NCI-H446 treated with DMSO at 0.1 percent for 48 hours (cell line): ENCODE data around the gene NOXA1.

Source experiments
- DNase-seq: peaks from one replicate; lab custom pipeline; 2025; lab: John Stamatoyannopoulos, UW

Gene NOXA1

DNA sequence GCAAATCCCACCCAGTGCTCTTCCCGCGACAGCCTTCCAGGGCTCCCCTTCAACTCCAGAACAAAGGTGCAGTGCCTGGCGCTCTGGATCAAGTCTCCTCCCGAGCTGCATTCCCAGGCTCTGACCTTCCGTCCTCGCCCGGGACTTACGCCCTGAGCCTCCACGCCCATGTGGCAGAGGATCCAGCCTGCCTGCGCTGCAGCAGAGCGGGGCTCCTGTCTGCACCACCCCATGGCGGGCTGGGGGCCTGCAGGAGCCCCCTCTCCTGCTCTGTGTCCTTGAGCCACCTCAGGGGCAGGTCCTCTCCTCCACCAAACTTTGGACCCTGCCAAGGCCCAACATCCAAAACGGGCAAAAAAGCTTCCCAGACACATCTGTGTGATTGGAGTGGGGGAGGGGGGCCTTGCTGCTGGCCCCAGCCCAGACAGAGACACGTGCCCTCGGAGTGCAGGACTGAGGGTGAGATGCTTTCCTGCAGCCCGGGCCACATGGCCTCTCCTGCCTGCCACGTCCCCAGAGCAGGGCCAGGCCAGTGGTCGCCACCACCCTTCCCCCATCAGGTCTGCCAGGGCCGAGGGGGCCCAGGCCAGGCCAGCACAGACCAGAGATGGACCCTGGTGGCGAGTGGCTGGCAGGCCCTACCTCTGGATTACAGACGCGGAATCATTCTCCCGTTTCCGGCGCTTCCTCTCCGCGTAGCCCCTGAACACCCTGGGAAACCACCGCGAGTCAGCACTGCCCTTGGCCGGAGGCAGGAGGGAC, 31.6 kb downstream of the NOXA1 start:
- DNase-seq, result no peak

DNA sequence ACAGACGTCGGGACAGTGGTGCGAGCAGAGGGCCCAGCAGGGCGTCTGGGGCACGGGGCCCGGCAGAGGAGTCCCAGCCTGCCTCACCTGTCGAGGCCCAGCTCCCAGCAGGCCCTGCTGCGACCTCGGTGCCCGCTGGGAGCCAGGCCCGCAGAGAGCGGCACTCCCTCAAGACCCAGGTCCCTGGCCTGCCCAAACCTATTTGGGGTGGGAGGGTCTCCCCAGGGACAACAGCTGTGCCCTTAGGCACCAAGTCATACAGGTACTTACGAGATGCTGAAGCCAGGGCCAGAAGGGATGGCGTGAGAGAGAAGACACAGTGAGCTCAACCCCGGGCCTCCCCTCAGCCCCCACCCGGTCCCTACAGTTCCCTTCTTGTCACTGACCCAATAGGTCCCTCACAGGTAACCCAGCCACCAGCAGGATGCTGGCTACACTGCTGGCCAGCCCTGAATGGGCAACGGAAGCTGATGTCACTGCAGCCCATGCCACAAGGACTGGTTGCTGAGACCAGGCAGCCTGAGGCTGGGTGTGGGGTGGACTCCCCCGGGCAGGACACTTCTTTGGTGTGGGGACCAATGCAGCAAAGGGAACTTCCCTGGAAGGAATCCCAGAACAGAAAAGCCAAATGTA, 32.3 kb downstream of the NOXA1 start:
- DNase-seq, result no peak

DNA sequence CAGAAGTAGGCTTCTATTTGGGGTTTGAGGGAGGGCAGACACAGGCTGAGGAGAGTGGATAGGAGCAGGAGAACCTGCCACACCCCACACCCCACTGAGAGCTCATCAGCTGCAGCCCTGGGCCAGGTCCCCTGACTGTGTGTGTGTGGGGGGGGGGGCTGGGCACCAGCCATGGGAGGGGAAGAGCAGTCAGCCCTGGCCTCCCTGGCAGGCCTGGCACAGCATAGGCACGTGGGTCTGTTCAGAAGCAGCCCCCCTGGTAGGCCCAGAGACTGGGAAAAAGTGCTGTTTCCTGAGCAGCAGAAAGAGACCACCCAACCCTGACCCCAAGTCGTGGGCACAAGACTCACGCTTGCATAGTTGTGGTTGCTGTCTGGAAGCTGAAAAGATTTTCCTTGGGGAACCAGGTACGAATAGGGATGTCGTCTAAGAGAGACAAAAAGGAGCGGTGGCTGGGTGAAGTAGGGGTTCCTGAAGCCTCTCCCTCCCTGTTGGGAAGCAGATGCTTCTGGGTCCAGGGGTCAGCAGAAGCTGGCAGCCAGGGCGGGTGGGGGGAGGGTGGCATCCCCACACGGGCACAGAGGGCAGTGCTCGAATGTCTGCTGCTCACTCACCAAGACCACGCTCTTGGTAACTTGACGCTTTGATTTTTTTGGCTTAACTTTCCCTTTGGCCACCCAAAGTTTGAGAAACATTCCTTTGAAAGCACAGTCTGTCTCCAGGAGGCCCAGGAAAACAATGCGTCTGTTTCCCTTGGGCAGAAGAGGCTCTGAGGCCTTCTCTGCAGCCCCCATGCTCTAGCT, 33.1 kb downstream of the NOXA1 start:
- no peak for DNase-seq

DNA sequence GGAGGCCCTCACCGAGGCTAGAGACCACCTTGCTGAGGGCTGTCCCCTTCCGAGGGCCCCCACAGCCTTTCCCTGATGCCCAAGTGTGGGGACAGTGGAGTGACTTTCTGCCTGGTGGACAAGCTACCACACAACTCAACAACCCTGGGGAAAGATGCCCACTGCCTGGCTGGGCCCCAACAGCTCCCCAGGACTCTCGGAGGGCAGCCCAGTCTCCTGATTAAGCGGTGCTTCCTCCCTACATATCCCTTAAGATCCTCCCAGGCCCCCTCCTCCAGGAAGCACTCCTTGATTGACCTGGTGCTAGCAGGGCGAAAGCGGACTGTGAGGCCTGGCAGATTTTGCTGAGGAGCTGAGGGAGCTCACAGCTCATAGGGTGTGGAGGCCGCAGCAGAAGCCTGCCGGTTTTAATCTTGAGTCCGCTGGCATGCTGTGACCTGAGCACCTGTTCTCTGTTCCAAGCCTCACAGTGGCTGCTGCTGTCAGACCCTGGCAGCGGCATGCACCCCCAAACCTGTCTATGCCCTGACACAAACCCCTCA, 33.7 kb downstream of the NOXA1 start:
- no peak for DNase-seq

DNA sequence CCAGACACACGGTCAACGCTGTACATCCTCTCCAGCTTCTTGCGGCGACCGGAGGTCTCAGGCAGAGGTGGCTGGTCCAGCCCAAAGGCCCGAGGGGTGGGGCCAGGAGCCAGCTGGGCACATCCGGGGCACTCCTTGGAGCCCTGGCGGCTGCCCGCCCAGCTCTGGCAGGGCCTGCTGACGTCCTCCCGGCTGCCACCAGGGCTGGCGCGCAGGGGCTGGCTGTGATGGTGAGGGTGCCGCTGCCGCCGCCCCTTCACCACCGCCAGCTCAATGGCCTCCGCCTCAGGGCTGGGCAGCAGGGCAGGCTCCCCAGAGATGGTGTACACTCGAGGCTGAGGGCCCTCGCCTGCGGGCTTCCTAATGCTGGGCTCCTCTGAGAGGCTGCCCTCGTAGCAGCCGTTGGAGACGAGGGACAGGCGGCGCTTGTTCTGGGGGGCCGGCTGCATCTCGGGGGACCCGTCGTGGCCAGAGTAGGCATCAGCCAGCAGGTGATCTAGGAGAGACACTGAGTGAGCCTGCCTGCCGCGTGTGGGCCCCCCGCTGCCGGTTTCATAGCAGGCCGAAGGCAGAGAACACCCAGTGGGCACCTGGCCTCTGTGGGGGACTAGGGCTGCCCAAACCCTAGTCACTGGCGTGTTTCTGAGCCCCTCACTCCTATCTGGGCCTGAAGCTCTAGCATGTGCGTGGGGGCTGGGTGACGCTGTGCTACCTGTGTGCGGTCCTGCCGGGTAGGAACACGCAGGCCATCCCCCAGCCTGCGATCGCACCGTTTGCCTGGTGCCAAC, 34.4 kb downstream of the NOXA1 start:
- DNase-seq, result no peak

DNA sequence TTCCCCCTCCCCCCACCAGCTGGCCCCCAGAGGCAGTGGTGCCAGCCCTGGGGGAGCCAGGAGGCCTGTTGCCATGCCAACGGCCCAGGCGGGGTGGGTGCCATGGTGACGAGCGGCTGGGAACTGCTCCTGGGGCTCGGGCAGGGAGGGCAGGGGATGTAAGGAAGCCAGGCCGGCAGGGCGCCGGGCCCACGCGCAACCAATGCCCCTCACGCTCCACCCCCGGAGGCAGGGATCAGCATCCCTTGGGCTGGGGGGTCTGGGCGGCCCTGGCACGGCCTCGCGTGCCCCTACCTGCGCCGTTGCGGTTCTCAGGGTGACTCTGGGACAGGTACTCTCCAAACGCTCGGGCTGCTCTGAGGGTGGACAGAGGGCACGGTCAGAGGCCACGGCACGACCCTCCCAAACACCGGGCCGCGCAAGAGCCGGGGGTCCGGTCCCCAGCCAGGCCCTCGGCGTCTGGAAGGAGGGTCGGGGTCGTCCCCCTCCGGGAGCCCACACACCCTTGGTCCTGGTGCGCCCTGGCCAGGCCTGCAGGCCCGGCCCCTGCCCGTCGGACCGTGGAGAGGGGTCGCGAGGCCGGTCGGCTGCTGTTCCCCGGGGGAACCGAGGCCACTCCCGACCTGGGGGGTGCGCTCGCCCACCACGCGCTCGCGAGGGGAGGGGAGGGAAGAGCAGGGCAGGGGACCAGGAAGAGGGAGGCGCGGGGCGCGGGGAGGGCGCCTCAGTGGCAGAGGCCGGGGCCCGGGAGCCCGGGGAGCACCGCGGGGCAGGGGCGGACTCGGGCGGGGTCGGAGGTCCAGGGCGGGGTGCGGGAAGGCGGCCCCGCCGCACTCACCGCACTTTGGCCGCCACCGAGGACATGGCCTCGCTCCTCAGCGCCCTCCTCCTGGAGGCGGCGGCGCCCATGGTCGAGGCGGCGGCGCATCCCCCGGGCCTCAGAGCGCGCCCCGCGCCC, 35.3 kb downstream of the NOXA1 start:
- peak; percentile 24 for DNase-seq

DNA sequence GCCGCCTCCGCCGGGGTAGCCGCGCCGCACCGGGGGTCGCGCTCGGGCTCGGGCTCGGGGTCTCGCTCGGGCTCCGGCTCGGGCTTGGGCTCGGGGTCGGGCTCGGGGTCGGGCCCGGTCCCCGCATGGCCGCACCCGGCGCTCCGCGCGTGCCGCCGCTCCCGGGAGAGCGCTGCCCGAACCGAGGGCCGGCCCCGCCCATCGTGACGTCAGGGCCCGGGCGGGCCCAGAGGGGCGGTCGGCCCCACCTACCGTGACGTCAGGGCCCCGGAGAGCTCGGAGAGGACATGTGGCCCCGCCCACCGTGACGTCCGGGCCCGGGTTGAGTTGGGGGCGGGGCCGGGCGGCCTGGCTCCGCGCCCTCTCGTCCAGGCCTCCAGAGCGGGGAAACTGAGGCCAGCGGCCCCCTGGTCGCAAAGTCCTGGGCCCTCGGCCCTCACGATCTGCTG, 36.0 kb downstream of the NOXA1 start, which contains the start of gene NSMF:
NSMF (minus strand) TSS at position 183 of the 449 bp plus-strand sequence. CDS start 232 bp downstream, outside the sequence.
- DNase-seq, result peak; percentile 22

DNA sequence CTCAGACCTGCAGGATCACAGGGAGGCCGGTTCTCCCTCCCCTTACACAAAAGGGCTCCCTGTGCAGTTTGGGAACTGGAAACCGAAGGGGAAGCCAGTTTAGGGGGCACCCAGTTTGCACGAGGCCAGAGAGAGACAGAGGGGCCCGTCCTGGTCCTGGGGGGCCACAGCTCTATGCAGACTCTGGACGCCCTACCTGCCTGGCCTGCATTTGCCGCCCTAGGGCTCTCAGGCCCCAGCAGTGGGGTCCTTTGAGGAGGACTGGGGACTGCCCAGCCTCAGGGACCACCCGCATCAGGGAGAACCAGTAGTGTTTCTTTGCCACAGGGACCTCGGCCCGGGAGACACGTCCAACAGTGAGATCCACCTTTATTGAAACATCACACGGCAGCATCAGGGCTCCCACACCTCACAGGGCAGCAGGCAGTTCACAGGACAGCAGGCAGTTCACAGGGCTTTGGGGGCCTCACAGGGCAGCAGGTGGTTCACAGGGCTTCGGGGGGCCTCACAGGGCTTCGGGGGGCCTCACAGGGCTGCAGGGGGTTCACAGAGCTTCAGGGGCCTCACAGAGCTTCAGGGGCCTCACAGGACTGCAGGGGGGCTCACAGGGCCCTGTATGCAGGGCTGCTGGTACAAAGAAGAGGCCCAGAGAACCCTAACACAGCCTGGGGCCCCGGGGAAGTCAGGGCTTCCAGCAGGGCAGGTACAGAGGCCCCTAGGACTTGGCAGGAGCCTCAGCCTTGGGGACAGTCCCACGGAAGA, 36.6 kb downstream of the NOXA1 start:
- DNase-seq, result no peak

DNA sequence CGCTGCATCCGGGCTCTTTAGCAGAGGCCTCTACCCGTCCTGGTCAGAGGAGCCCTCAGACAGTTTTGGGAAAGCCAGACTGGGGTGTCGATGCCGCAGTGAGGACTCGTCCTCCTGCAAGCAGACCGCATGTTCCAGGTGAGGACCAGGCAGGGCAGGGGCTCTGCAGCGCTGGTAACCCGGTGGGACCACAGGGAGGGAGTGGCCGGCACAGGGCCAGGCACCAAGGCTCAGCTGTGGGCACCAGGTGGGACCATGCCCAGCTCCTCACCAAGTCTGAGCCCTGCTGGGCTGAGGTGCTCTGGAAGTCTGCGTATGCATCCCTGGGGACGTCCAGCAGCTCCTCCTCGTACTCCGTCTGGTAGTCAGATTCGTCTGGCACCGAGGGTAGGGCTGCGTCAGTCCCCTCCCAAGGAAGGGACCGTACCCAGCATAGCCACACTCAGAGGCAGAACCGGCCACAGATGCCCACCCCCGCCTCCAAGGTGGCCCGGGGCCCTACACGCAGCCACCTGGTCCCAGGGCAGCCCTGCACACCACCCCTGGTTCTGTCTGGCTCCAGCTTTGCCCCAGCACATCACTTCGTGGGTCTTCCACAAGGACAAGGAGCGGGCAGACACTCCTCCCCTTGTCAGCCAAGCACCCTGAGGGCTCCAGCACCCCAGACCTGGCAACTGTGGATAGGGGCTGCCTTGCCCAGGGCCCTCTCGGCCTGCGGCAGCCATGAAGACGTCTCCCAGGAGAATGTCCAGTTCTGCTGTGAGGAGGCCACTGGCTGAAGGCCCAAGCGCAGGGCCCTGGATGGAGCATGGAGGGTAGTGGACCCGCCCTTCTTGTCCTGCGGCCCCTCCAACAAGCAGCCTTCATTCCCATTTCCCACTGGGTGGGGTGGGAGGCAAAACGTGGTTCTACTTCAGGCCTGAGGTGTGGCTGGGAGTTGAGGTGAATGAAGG, 37.4 kb downstream of the NOXA1 start:
- no peak for DNase-seq

DNA sequence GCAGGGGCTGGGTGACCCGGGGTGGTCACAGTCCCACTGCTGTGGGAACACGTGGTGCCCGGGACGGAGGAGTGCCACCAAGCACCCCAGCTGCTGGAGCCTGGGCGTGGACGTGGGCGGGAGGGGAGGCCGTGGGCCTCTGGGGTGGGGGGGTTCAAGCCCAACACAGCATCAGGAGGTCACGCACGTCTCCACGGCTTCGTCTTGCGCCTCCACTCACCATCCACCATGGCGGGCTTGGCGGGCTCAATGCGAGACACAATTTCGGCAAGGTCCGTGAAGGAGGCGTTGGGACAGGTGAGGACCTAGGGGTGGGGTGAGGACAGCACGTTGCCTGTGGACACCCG, 38.1 kb downstream of the NOXA1 start:
- DNase-seq, result no peak

DNA sequence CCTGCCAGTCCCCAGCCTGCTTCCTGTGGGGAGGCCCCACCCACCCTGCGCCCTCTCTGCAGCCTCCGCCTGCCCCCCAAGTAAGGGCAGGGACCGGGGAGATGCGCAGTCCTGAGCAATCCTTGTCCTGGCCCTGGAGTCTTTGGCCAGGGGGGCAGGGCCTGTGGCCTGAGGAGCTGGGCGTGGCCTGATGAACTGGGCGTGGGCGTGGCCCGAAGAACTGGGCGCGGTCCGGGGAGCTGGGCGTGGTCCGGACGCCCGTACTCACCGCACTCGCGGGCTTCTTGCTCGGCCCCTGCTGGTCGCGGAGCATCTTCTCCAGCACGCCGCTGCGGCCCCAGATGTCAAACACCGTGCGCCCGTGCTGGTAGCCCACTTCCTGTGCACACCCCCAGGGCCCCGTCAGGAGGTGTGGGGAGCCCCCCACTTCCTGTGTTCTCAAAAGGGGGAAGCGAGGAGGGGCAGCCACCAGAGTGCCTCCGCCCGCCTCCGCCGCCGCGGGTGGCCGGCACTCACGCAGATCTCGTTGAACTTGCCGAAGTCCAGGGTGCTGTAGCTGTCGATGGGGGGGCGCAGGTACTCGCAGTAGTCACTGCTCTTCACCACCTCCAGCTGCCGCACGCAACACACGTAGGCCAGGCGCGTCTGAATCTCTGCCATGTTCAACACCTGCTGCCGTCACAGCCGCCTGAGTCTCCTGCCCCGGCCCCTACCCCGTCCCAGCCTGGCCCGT, 38.6 kb downstream of the NOXA1 start:
- DNase-seq, result no peak

DNA sequence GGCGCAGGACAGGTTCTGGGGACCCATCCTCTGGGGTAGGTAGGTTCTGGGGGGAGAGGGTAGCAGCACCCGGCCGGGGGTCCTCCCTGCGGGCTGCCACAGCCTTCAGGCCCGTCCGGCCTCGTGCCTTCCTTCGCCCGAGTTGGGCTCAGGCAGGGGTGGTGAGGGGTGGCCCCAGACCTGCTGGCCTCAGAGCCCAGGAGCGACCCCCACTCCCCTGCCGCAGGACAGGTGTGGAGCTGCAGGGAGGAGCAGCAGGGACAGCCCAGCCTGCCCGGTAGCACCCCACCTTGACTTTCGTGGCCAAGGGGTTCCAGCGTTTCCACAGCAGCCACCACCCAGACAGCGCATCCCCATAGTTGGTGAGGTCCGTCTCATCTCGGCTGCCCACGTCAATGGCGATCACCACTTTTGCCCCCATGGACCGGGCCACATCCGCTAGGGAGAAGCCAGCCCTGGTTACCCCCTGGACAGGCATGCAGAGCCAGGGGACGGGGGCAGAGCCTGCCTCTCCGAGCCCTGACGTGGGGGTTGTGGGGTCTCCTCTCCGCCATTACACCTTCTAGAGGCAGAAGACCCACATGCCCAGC, 39.3 kb downstream of the NOXA1 start:
- DNase-seq, result no peak

DNA sequence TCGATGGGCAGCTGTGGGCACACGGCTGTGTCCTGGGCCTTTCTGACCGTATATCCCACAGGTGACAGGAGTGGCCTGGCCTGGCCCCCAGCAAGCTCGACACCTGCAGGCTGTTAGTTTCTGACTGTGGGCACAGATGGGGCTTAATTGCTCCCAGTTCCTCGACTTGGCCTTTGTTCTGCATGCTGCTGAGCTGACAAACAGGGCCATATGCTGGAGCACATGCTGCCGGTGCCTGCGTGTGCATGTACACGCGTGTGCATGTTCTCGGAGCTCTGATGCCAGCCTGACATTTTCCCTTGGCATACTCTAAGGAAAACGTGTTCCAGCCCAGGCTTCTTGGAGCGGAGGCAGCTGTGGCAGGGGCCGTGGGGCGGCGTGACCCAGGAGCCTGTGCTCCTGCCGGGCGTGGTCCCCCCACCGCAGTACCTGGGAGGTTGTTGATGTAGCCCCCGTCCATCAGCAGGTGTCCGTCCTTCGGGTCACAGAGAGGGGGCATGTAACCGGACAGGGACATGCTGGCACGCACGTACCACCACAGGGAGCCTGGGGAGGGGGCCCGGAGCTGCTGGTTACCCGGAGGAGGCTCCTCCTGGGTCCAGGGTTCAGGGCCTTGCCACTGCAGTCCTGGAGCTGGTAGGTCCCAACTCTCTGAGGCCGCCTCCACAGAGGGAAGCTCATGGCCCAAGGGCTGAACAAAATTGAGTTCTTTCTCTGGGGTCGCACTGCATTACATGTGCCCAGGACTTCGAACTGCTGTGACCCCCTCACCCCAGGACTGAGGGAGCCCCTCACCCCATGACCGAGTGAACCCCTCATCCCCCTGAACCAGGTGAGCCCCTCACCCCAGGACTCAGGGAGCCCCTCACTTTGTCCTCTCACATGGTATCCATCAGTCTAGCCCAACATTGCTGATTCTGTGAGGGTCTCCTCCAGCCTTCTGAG, 40.1 kb downstream of the NOXA1 start:
- DNase-seq, result no peak

DNA sequence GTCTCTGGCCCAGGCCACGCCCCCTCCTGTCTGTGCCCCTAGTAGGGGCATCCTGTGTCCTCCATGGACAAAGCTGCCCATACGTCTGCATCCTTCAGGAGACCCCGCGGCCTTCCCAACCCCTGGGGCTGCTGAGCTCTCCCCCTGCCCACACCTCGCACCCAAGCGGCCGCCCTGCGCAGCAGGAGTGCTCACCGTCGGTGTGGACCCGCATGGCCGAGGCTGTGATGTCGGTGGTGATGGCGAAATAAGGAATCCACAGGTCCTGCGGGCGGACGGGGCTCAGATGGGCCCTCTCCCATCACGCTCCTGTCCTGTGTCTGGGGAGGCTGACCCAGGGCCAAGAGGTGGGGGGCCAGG, 40.7 kb downstream of the NOXA1 start:
- no peak for DNase-seq

DNA sequence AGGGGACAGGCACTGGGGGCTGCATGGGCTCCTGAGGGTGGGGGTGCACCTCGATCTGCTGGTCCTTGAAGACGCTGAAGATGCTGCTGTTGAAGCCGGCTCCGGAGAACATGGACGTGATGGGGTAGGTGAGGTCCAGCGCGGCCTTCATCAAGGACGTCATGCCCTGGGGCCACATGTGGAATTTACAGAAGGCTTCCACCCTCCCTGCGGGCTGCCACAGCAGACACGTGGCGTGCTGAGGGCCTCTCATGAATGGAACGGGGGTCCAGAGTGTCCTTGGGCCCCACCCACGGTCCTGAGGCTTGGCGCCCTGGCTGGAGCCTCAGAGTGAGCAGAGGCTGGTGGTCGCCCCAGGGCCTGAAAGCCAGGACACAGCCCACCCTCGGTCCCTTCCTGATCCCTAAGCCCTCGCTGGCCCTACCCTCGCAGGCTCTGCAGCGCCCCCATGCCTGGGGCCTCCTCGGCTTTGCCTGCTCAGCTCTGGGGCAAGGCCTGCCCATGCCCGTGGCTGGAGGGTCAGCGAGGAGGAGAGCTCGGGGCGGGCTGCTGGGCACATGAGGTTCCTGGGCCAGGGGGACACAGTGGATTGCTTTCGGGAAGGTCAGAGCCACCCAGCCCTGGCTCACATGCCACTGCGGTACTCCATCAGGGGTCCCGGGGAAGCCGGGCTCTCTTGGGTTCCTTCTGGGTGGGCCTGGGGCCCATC, 41.3 kb downstream of the NOXA1 start:
- no peak for DNase-seq
